Vagina (tissue), 2 donors: ENCODE data around the gene ITPKB. TPM values are rescaled to one million over a fixed set of nuclear protein-coding genes. Genes with fewer than 3 reads are reported as not detected.

Source experiments
- DNase-seq, 2 donors: peaks; one replicate each; pipeline ENCODE4 v3.0.0-alpha.2; 2017; ENCODE audit errors: extremely low spot score in 2 of 2
- H3K27ac ChIP-seq: fragments of 200-600 bp; sonication (generic); one replicate; pipeline ENCODE4 v1.5.1; 2019
- H3K27me3 ChIP-seq: fragments of 200-600 bp; sonication (generic); one replicate; pipeline ENCODE4 v1.5.1; 2019
- H3K36me3 ChIP-seq, 2 donors: fragments of 200-600 bp; sonication (generic); one replicate each; pipeline ENCODE4 v1.5.1; 2017 to 2019
- H3K4me1 ChIP-seq: fragments of 200-600 bp; sonication (generic); one replicate; pipeline ENCODE4 v1.5.1; 2019
- H3K4me3 ChIP-seq, 2 donors: fragments of 200-600 bp; sonication (generic); 1 replicate in 1 of 2; 2 replicates in 1 of 2; pipeline ENCODE4 v1.5.1; 2016 to 2019
- H3K9me3 ChIP-seq: fragments of 200-600 bp; sonication (generic); one replicate; pipeline ENCODE4 v1.5.1; 2019
- CTCF ChIP-seq, 3 experiments: fragments of 450-650 bp in 2 of 3; fragments of 200-600 bp in 1 of 3; sonication (generic) in 1 of 3; IDR thresholded peaks; one replicate each; pipeline ENCODE4 v1.5.1; 2017 to 2019; ENCODE audit warnings: antibody characterized with exemption in 3 of 3, mild to moderate bottlenecking in 2 of 3, moderate library complexity in 2 of 3
- POLR2A ChIP-seq, 2 donors: fragments of 450-650 bp; IDR thresholded peaks; one replicate each; pipeline ENCODE4 v1.6.1; 2017; ENCODE audit warnings: antibody characterized with exemption in 2 of 2, mild to moderate bottlenecking in 2 of 2, moderate library complexity in 2 of 2
- POLR2AphosphoS5 ChIP-seq, 2 donors: sonication (generic); formaldehyde crosslinking; IDR thresholded peaks; one replicate each; pipeline ENCODE4 v1.9.0; 2017; ENCODE audit warnings: antibody characterized with exemption in 2 of 2, mild to moderate bottlenecking in 2 of 2, low read depth in 1 of 2; ENCODE audit not compliant: insufficient read depth in 1 of 2
- intact Hi-C: fragments of 100-400 bp; cut with DNase I; formaldehyde crosslinking; loops from one replicate; pipeline ENCODE4 v1.15.1; 2023
- total RNA-seq: library from RNA; depleted of rRNA; stranded (reverse); fragments of >200 nt; gene quantifications from one replicate; pipeline ENCODE4 v1.2.3, GENCODE V29; 2016

ITPKB gene
- total RNA-seq, 1 donor from 2014 or later: 31.7 TPM

GRCh38 chr1:226638001-226638601 is 101.0 kb downstream of the ITPKB start:
- intact Hi-C loops: loop anchor here (10.0 kb wide), 1 partner anchor 97 kb away; the partner anchor contains the start of gene ITPKB
- Histone ChIP-seq H3K9me3 (no peaks in the 10 kb centered on the region), H3K4me3 (no peak overlapping the region), H3K27me3 (no peaks in the 10 kb centered on the region), H3K27ac (peak overlapping the region; percentile 65), H3K4me1 (peaks cover 50% of the 10 kb centered on the region), H3K36me3 (peaks cover 0 to 52% of the 10 kb centered on the region in 2 donors)
- DNase-seq: no peak
- TF ChIP-seq POLR2A (IDR thresholded peaks at IDR 0.05) (no peak), CTCF (IDR thresholded peaks at IDR 0.05) (no peak), POLR2AphosphoS5 (IDR thresholded peaks at IDR 0.05; ENCODE audit: insufficient read depth in 1 of 2, low read depth in 1 of 2) (no peak)

- Histone ChIP-seq H3K27me3 (no peaks in the 10 kb centered on the region), H3K27ac (peak overlapping the region; percentile 65), H3K4me1 (peaks cover 53% of the 10 kb centered on the region), H3K36me3 (peaks cover 0 to 54% of the 10 kb centered on the region in 2 donors), H3K4me3 (no peak overlapping the region), H3K9me3 (no peaks in the 10 kb centered on the region)
- TF ChIP-seq POLR2A (IDR thresholded peaks at IDR 0.05): no peak
- peak in 2 of 3 experiments; percentile 14 to 25 for TF ChIP-seq CTCF (IDR thresholded peaks at IDR 0.05)
- DNase-seq: no peak
- intact Hi-C loops: loop anchor here (10.0 kb wide), 1 partner anchor 97 kb away; the partner anchor contains the start of gene ITPKB
Measured at GRCh38 chr1:226637147-226637935, 101.7 kb downstream of the ITPKB start.

GRCh38 chr1:226636847-226637096 is 102.3 kb downstream of the ITPKB start:
- intact Hi-C loops: loop anchor here (10.0 kb wide), 1 partner anchor 98 kb away; the partner anchor contains the start of gene ITPKB
- Histone ChIP-seq H3K36me3 (peaks cover 0 to 55% of the 10 kb centered on the region in 2 donors), H3K27ac (peak overlapping the region; percentile 65), H3K4me3 (no peak overlapping the region), H3K4me1 (peaks cover 58% of the 10 kb centered on the region), H3K27me3 (no peaks in the 10 kb centered on the region), H3K9me3 (no peaks in the 10 kb centered on the region)
- TF ChIP-seq POLR2AphosphoS5 (IDR thresholded peaks at IDR 0.05; ENCODE audit: insufficient read depth in 1 of 2, low read depth in 1 of 2) (no peak), CTCF (IDR thresholded peaks at IDR 0.05) (no peak), POLR2A (IDR thresholded peaks at IDR 0.05) (no peak)
- DNase-seq: no peak

GRCh38 chr1:226635456-226635941 is 103.6 kb downstream of the ITPKB start:
- H3K27ac ChIP-seq: peak overlapping the region; percentile 60
- no peaks in the 10 kb centered on the region for H3K27me3 ChIP-seq
- H3K9me3 ChIP-seq: no peaks in the 10 kb centered on the region
- peaks cover 58% of the 10 kb centered on the region for H3K4me1 ChIP-seq
- TF ChIP-seq POLR2A (IDR thresholded peaks at IDR 0.05): no peak
- no peak for TF ChIP-seq CTCF (IDR thresholded peaks at IDR 0.05)
- TF ChIP-seq POLR2AphosphoS5 (IDR thresholded peaks at IDR 0.05; ENCODE audit: insufficient read depth in 1 of 2, low read depth in 1 of 2): no peak
- no peak for DNase-seq
- no peak overlapping the region for H3K4me3 ChIP-seq
- intact Hi-C loops: loop anchor here (2.0 to 10.0 kb wide), 2 partner anchors 99 to 193 kb away; partner anchors contain the start of gene ITPKB
- H3K36me3 ChIP-seq: peaks cover 0 to 44% of the 10 kb centered on the region in 2 donors
